K562 (cell line): ENCODE results near the gene GTF3C4. TPM values are rescaled to one million over a fixed set of nuclear protein-coding genes. Genes with fewer than 3 reads are reported as not detected.

Experiments used
- BMI1 ChIP-seq: fragments of 150-350 bp; IDR thresholded peaks from 2 replicates; pipeline ENCODE4 v1.6.1; 2014; ENCODE audit warnings: low read length
- CBX3 ChIP-seq, 2 experiments: IDR thresholded peaks; 1 replicate in 1 of 2; 2 replicates in 1 of 2; pipeline ENCODE4 v1.6.1; 2012; ENCODE audit warnings: inconsistent platforms in 2 of 2, low read length in 2 of 2, borderline replicate concordance in 1 of 2, control low read depth in 1 of 2
- CBX5 ChIP-seq: IDR thresholded peaks from 2 replicates; pipeline ENCODE4 v1.6.1; 2014; ENCODE audit warnings: low read depth, borderline replicate concordance
- CTBP1 ChIP-seq: fragments of 450-650 bp; IDR thresholded peaks from 2 replicates; pipeline ENCODE4 v1.6.1; 2016; ENCODE audit warnings: borderline replicate concordance
- HDGF ChIP-seq: fragments of 450-650 bp; IDR thresholded peaks from 2 replicates; pipeline ENCODE4 v1.6.1; 2016
- HIVEP1 ChIP-seq: fragments of 250-450 bp; sonication (Bioruptor Pico); IDR thresholded peaks from 2 replicates; pipeline ENCODE4 v1.4.0; 2020; ENCODE audit warnings: mild to moderate bottlenecking
- KLF16 ChIP-seq: IDR thresholded peaks from 2 replicates; pipeline ENCODE4 v1.6.1; 2016; ENCODE audit warnings: antibody characterized with exemption
- NCOR1 ChIP-seq: fragments of 450-650 bp; IDR thresholded peaks from 2 replicates; pipeline ENCODE4 v1.6.1; 2016; ENCODE audit warnings: mild to moderate bottlenecking, moderate library complexity
- NFATC3 ChIP-seq: fragments of 450-650 bp; IDR thresholded peaks from 2 replicates; pipeline ENCODE4 v1.6.1; 2017; ENCODE audit warnings: mild to moderate bottlenecking
- POU5F1 ChIP-seq: fragments of 150-350 bp; IDR thresholded peaks from 2 replicates; pipeline ENCODE4 v1.6.1; 2014; ENCODE audit warnings: borderline replicate concordance, low read length, low read depth, mild to moderate bottlenecking; ENCODE audit not compliant: partially characterized antibody
- RHOXF2B ChIP-seq: fragments of 250-450 bp; sonication (Bioruptor Pico); conservative IDR thresholded peaks from 2 replicates; pipeline ENCODE4 v1.5.1; 2021
- SUPT5H ChIP-seq: fragments of 450-650 bp; IDR thresholded peaks from 2 replicates; pipeline ENCODE4 v1.6.1; 2016
- XRCC4 ChIP-seq: IDR thresholded peaks from one replicate; pipeline ENCODE4 v1.6.1; 2011; ENCODE audit not compliant: insufficient read depth, insufficient read length; ENCODE audit errors: extremely low read depth
- YY1 ChIP-seq, 3 experiments: IDR thresholded peaks; 2 replicates each; pipeline ENCODE4 v1.6.1; 2011; ENCODE audit warnings: low read length in 2 of 3, mild to moderate bottlenecking in 2 of 3, moderate library complexity in 2 of 3, borderline replicate concordance in 1 of 3, control low read depth in 1 of 3, low read depth in 1 of 3; ENCODE audit not compliant: insufficient read depth in 3 of 3, insufficient replicate concordance in 2 of 3, control insufficient read depth in 1 of 3, insufficient read length in 1 of 3; ENCODE audit errors: extremely low read depth in 1 of 3
- ZNF146 ChIP-seq: IDR thresholded peaks from one replicate; pipeline ENCODE4 v1.6.1; 2018; ENCODE audit warnings: missing compliant biosample characterization; ENCODE audit not compliant: unreplicated experiment
- ZNF431 ChIP-seq: sonication (generic); formaldehyde crosslinking; IDR thresholded peaks from 2 replicates; pipeline ENCODE4 v1.8.0; 2022; ENCODE audit warnings: mild to moderate bottlenecking, missing genetic modification reagents
- polyA plus RNA-seq, 8 experiments: library from polyadenylated mRNA; depleted of rRNA in 4 of 8; stranded (reverse) in 5 of 8; unstranded in 3 of 8; fragments of >200 nt; fragmentation: Nextera tagmentation in 2 of 8; fragmentation: Illumina TruSeq in 1 of 8; extraction: Ambion mirVana in 2 of 8; extraction: Trizol in 1 of 8; gene quantifications; 2 replicates each; pipeline versions ENCODE4 v1.2.1 to v1.2.3, GENCODE V29; 2011 to 2014; ENCODE audit warnings: inconsistent platforms in 1 of 8, missing spikeins in 1 of 8
- total RNA-seq, 7 experiments: library from RNA; depleted of rRNA in 6 of 7; stranded (reverse); fragments of >200 nt in 6 of 7; fragmentation: Illumina TruSeq in 2 of 7; extraction: Trizol in 2 of 7; gene quantifications; 2 replicates each; pipeline versions ENCODE4 v1.2.1 to v1.2.3, GENCODE V29; 2011 to 2021; ENCODE audit warnings: low replicate concordance in 1 of 7
- TF ChIP-seq, protein P1 (sequence below): sonication (generic); formaldehyde crosslinking; IDR thresholded peaks from 2 replicates; pipeline ENCODE4 v1.8.0; 2023; ENCODE audit warnings: mild to moderate bottlenecking, missing genetic modification reagents
- TF ChIP-seq, protein P2 (sequence below): fragments of 450-650 bp; IDR thresholded peaks from 2 replicates; pipeline ENCODE4 v1.7.1; 2018; ENCODE audit warnings: mild to moderate bottlenecking, low read depth; ENCODE audit not compliant: partially characterized antibody
- TF ChIP-seq, protein P3 (sequence below): fragments of 250-450 bp; sonication (Bioruptor Pico); IDR thresholded peaks from 2 replicates; pipeline ENCODE4 v1.8.0; 2021; ENCODE audit warnings: borderline replicate concordance, mild to moderate bottlenecking, moderate library complexity; ENCODE audit not compliant: poor library complexity, severe bottlenecking

GTF3C4 gene
- total and polyA plus RNA-seq, 9 of the 15 experiments (the other 6 are each of a cell fraction or from before 2014, with no cell fraction given), result 3.9 to 20.0 (median 12.2) TPM

DNA sequence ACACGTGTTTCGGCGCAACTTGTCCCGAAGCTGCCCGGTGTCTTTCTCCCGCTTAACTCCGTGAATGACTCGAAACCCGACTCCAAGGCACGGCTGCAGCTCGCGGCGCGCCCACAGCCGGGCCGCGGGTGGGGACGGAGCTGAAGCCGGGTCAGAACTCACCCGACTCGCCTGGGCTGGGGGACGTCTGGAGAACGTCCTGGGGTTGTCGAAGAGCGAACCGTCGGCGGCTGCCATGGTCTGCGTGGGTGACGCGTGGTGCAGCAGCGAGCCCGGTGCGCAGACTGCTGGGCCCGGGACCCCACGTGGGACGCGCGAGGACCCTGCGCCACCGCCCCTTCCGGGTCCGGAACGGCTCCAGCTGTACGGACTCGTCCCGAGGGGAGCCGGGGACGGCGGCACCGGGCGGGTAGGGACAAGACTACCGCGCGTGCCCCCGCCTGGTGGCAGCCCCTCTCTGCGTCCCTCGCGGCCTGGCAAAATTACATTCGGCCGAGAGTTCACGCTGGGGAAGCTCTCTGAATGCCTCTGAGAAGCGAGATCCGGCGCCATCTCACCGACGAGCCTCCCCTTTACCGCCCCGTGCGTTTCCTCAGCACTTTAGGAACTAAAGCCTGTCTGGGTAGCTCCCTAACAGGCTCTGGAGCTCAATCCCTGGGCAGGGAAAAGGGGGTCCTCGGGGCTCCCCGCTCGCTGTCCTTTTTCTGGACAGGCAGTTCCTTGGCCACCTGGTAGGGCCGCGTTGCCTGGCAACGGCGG is 387 bp upstream of the GTF3C4 start, which contains the start of gene DDX31 (continued):
- TF ChIP-seq, protein P1, sequence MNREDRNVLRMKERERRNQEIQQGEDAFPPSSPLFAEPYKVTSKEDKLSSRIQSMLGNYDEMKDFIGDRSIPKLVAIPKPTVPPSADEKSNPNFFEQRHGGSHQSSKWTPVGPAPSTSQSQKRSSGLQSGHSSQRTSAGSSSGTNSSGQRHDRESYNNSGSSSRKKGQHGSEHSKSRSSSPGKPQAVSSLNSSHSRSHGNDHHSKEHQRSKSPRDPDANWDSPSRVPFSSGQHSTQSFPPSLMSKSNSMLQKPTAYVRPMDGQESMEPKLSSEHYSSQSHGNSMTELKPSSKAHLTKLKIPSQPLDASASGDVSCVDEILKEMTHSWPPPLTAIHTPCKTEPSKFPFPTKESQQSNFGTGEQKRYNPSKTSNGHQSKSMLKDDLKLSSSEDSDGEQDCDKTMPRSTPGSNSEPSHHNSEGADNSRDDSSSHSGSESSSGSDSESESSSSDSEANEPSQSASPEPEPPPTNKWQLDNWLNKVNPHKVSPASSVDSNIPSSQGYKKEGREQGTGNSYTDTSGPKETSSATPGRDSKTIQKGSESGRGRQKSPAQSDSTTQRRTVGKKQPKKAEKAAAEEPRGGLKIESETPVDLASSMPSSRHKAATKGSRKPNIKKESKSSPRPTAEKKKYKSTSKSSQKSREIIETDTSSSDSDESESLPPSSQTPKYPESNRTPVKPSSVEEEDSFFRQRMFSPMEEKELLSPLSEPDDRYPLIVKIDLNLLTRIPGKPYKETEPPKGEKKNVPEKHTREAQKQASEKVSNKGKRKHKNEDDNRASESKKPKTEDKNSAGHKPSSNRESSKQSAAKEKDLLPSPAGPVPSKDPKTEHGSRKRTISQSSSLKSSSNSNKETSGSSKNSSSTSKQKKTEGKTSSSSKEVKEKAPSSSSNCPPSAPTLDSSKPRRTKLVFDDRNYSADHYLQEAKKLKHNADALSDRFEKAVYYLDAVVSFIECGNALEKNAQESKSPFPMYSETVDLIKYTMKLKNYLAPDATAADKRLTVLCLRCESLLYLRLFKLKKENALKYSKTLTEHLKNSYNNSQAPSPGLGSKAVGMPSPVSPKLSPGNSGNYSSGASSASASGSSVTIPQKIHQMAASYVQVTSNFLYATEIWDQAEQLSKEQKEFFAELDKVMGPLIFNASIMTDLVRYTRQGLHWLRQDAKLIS (CRISPR knock-in tag), result peak; percentile 79; the same call in 1 of the 2 replicates
- TF ChIP-seq NFATC3 (no peak), BMI1 (peak; percentile 78), YY1 (IDR thresholded peaks at IDR 0.05; ENCODE audit: borderline replicate concordance in 1 of 3, control insufficient read depth in 1 of 3, extremely low read depth in 1 of 3, insufficient read depth in 3 of 3, insufficient read length in 1 of 3, insufficient replicate concordance in 2 of 3, low read depth in 1 of 3, low read length in 2 of 3) (peak in 1 of 3 experiments; percentile 35), HDGF (no peak), ZNF146 (CRISPR knock-in tag) (peak; percentile 21), XRCC4 (no peak), CBX5 (0 out of 2 replicates have a peak, but pooled peaks have one; percentile 39), SUPT5H (peak; percentile 79), NCOR1 (no peak), HIVEP1 (CRISPR knock-in tag) (no peak), CBX3 (IDR thresholded peaks at IDR 0.05; ENCODE audit: borderline replicate concordance in 1 of 2, low read length in 2 of 2) (peak in 1 of 2 experiments; percentile 54; a peak in 1 of 3 replicates), ZNF431 (CRISPR knock-in tag) (peak; percentile 82), POU5F1 (peak; percentile 6), KLF16 (no peak), CTBP1 (no peak; the same call in 1 of the 2 replicates), RHOXF2B (CRISPR knock-in tag) (no peak)
- TF ChIP-seq, protein P2, sequence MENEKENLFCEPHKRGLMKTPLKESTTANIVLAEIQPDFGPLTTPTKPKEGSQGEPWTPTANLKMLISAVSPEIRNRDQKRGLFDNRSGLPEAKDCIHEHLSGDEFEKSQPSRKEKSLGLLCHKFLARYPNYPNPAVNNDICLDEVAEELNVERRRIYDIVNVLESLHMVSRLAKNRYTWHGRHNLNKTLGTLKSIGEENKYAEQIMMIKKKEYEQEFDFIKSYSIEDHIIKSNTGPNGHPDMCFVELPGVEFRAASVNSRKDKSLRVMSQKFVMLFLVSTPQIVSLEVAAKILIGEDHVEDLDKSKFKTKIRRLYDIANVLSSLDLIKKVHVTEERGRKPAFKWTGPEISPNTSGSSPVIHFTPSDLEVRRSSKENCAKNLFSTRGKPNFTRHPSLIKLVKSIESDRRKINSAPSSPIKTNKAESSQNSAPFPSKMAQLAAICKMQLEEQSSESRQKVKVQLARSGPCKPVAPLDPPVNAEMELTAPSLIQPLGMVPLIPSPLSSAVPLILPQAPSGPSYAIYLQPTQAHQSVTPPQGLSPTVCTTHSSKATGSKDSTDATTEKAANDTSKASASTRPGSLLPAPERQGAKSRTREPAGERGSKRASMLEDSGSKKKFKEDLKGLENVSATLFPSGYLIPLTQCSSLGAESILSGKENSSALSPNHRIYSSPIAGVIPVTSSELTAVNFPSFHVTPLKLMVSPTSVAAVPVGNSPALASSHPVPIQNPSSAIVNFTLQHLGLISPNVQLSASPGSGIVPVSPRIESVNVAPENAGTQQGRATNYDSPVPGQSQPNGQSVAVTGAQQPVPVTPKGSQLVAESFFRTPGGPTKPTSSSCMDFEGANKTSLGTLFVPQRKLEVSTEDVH, result peak; percentile 53
- TF ChIP-seq, protein P3, sequence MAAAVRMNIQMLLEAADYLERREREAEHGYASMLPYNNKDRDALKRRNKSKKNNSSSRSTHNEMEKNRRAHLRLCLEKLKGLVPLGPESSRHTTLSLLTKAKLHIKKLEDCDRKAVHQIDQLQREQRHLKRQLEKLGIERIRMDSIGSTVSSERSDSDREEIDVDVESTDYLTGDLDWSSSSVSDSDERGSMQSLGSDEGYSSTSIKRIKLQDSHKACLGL (CRISPR knock-in tag), result peak; percentile 96
